Motor neuron (in vitro differentiated cells): Measurements from ENCODE around the gene PLCD3. TPM values are rescaled to one million over a fixed set of nuclear protein-coding genes. Genes with fewer than 3 reads are reported as not detected.

ENCODE experiments used
- ATAC-seq, 8 experiments: fragments of 200-7000 bp; cut with Tn5 transposase; replicated peaks in 6 of 8; 2 replicates each; pipeline ENCODE4 v1.8.0; 2021; ENCODE audit warnings: mild to moderate bottlenecking in 8 of 8, moderate library complexity in 8 of 8
- H3K27ac ChIP-seq, 2 donors: fragments of 250-450 bp; sonication (Bioruptor Pico); 2 replicates each; pipeline ENCODE4 v1.9.0; 2021; ENCODE audit warnings: antibody characterized with exemption in 2 of 2, mild to moderate bottlenecking in 2 of 2, moderate library complexity in 1 of 2
- H3K4me1 ChIP-seq, 2 donors: fragments of 250-450 bp; sonication (Bioruptor Pico); replicated peaks in 1 of 2; 2 replicates each; pipeline ENCODE4 v1.6.1; 2021; ENCODE audit warnings: antibody characterized with exemption in 2 of 2, mild to moderate bottlenecking in 2 of 2, moderate library complexity in 1 of 2
- H3K4me3 ChIP-seq, 5 donors: fragments of 250-450 bp; sonication (Bioruptor Pico); 2 replicates each; pipeline ENCODE4 v1.9.0; 2021; ENCODE audit warnings: antibody characterized with exemption in 5 of 5, mild to moderate bottlenecking in 5 of 5, moderate library complexity in 4 of 5
- WGBS, 10 experiments: fragments of 450-650 bp; shearing (Covaris generic); methylation state at CpG; one replicate each; pipeline ENCODE4 v1.0.0; 2022; 5-methylcytosine and 5-hydroxymethylcytosine counted together
- in situ Hi-C, 9 experiments: fragments of 400-800 bp; cut with MboI; loops; one replicate each; pipeline ENCODE4 v1.15.0; 2021; ENCODE audit warnings: low sequenced_read_pairs in 9 of 9, low pct_unique_long_range_greater_than_20kb in 2 of 9; ENCODE audit not compliant: unreplicated experiment in 9 of 9
- total RNA-seq, 8 experiments: library from RNA; unstranded; fragments of 300-600 nt; gene quantifications; 2 replicates each; pipeline versions ENCODE4 v1.2.3 to v1.2.4, GENCODE V29; 2022

Gene PLCD3
- total RNA-seq, 8 experiments from 2014 or later: 2.0 to 40.1 (median 10.0) TPM

DNA sequence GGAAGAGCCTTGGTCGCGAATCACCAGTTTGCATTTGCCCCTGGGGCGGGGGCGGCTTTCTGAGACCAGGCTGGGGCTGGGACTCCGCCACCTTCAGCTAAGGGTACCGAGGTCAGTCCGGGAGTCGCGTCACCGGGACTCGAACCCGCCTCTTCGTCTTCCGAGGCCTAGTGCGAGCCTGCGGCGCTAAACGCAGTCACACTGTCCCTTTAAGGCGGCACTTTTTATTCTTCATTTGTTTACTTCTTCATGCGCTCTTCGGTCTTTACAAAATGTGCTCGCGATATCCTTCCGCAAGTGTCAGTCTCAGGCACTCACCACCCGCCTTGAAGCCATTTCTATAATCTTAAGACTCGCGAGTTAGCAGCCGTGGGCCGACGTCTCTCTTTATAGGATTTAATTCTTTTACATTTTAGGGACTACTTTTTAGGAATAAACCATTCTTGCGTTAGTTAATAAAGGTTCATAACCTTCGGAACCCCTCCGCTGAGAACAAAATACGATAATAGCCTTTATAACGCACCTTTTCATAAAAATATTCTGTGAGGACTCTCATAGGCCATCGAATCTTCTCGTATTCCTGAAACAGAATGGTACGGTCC lies 15.4 kb upstream of the PLCD3 start:
- Histone ChIP-seq H3K27ac (peak overlapping the region; percentile 97 to 99), H3K4me3 (peak overlapping the region; percentile 48 to 61 (median 57)), H3K4me1 (peaks cover 11 to 20% of the 10 kb centered on the region in 2 donors)
- 0 to 3% (median 1%) methylated on average over 5 to 23 of the region's 38 CpGs for WGBS, 10 experiments
- in situ Hi-C loops: no loop called here
- ATAC-seq: peak; percentile 15 to 43 (median 27)

DNA sequence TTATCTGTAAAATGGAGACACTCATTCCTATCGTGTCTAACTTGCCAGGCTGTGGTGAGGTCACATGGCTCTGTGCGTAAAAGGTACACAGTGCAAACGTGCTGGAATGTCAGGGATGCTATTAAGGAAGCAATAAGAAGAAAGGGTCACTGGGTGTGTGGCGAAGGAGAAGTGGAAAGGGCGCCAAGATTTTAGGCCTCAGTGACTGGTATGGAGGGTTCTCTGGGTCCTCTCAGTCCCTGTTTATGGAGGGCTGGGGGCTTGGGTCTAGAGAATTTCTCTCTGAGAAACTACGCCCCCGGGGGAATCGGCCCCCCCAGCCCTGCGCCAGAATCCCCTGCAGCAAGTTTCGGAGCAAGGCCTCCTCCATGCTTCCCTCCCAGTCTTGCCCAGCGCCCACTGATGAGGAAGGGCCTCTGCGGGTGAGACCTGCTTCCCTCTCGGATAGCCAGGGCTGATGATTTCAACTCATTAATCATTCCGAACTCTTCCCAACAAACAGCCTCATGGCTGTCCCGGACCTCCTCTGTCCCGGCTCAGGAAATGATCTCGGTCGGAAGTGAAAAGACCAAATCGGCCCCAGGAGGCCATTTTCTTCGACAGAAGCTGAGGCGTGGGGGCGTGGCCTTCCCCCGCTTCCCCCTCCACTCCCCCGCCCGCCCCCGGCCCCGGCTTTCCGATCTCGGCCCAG lies 14.7 kb upstream of the PLCD3 start:
- in situ Hi-C loops: no loop called here
- peak overlapping the region; percentile 97 to 99 for H3K27ac ChIP-seq
- peak overlapping the region; percentile 48 to 61 (median 57) for H3K4me3 ChIP-seq
- ATAC-seq: peak in 6 of 8 experiments; percentile 1 to 12 (median 2)
- H3K4me1 ChIP-seq: peaks cover 11 to 20% of the 10 kb centered on the region in 2 donors
- 0 to 83% (median 63%) methylated on average over 1 to 3 of the region's 29 CpGs; no CpG with 5 or more reads in 2 of the 10 experiments for WGBS, 10 experiments

DNA sequence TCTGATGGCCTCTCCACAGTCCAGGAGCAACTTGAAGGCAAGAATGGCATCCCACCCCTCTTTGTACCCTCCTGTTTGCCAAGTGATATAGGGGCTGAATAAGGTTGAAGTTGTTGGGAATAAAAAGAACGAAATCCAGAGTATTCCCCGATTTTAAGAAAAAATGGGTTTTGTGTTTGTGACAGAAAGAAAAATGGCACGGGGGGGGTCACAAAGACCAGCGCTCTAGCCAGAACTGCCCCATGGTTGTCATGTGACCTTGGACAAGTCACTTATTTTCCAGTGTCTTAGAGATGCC lies 14.2 kb upstream of the PLCD3 start:
- peak overlapping the region; percentile 97 to 99 for H3K27ac ChIP-seq
- H3K4me1 ChIP-seq: peaks cover 8 to 18% of the 10 kb centered on the region in 2 donors
- peak overlapping the region in 3 of 5 donors; percentile 49 to 57 (median 57) for H3K4me3 ChIP-seq
- no peak for ATAC-seq
- WGBS, 10 experiments: 60 to 92% (median 82%) methylated on average over 1 to 4 of the region's 4 CpGs; no CpG with 5 or more reads in 2 of the 10 experiments
- in situ Hi-C loops: no loop called here

DNA sequence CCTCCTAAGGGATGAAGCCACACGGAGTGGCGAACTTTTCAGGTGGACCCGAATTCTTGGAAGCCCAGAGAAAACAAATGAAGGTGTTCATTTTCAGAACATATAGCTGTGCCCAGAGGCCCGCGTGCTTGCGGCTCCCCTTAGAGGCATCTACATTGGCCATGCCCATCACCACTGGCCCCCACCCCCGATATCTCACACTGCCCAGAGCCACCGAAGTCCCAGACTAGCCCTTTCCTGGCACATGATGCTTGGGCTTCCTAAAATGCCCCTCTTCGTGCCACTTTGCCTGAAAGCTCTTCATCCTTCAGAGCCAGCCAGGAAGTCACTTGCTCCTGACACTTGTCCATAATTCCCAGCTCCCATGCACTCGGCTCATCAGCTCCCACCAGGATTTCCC lies 13.9 kb upstream of the PLCD3 start:
- peaks cover 6 to 18% of the 10 kb centered on the region in 2 donors for H3K4me1 ChIP-seq
- in situ Hi-C loops: no loop called here
- ATAC-seq: no peak
- H3K27ac ChIP-seq: no peak overlapping the region
- no peak overlapping the region for H3K4me3 ChIP-seq
- 84 to 100% (median 97%) methylated on average over 1 to 9 of the region's 10 CpGs for WGBS, 10 experiments

DNA sequence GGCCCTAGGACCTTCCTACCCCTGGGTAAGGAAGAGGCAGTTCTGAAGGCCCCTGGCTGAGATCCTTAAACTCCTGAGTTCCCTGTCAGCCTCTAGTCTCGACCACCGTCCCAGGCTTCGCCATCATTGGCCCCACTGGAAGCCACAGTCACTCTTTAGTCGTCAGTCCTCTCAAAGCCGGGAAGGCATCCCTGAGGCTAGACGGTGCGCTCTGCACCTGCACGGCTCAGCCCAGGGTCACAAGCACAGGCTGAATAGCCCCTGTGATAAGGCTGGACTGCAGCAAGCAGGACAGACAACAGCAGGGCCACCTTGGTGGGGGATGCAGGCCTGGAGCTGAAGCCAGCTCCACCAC lies 12.7 kb upstream of the PLCD3 start:
- no peak overlapping the region for H3K4me3 ChIP-seq
- WGBS, 10 experiments: 47 to 100% (median 100%) methylated on average over 1 to 4 of the region's 8 CpGs; no CpG with 5 or more reads in 5 of the 10 experiments
- H3K4me1 ChIP-seq: peaks cover 6 to 18% of the 10 kb centered on the region in 2 donors
- H3K27ac ChIP-seq: no peak overlapping the region
- in situ Hi-C loops: no loop called here
- ATAC-seq: no peak

DNA sequence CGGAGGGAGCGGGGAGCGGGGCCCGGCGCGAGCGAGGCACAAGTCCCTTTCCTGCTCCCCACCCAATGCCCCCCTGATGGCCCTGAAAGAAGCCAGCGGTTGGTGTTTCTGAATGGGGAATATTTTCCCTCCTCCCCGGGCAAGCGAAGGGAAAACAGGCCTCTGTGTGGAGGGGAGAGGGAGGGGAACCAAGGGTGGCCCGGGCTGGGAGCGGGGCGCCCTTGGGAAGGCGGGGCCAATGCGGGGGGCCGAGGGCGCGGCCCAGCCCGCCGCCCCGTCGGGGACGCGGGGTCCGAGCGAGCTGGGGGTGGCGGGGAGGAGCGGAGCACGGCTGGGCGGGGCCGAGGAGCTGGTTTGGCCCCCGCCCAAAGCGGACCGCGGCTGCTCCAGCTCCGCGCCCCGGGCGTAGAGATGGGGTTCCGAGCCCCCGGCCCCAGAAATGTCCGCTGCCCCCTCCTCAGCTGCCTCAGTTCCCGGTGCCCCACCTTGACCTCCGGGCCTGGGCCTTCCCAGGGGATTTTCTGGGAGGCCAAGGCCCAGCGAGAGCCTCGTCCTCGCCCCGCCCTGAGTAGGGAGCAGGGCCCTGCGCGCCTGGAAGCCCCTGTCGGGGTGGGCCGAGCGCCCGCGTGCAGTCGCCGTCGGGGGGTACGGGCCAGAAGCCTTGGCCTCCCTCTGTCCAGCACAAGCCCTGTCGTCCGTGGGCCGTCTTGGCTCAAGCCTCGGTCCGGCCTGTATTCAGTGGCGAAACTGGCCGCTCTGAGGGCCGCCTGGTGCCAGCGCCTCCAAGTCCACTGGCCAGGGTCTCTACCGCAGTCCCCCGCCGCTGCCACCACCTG lies 12.1 kb upstream of the PLCD3 start:
- in situ Hi-C loops: no loop called here
- WGBS, 10 experiments: 30 to 100% (median 55%) methylated on average over 1 to 8 of the region's 71 CpGs; no CpG with 5 or more reads in 7 of the 10 experiments
- ATAC-seq: peak in 3 of 8 experiments; percentile 1 to 2 (median 2)
- no peak overlapping the region for H3K4me3 ChIP-seq
- H3K27ac ChIP-seq: peak overlapping the region in 1 of 2 donors; percentile 59
- H3K4me1 ChIP-seq: peaks cover 6 to 18% of the 10 kb centered on the region in 2 donors

DNA sequence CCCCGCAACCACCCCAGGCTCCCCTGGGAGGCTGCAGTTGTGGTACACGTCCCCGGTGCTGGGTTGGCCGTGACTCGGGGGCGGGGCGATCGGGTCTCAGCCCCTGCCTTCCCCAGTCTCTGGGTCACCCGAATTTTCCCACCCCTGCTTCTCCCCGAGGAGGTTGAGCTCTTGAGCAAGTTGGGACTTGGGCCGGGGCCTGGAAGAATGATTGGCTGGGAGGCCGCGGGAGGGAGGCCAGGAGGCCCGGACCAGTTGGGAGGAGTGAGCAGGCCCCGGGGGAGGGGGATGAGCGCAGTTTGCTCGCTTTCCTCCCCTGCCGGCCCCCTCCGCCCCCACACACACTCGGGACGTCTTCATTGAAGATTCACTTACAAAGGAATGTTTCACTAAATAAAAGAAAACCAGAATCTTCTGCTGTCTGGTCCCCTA lies 11.5 kb upstream of the PLCD3 start:
- Histone ChIP-seq H3K4me3 (no peak overlapping the region), H3K27ac (peak overlapping the region in 1 of 2 donors; percentile 59), H3K4me1 (peaks cover 6 to 18% of the 10 kb centered on the region in 2 donors)
- ATAC-seq: peak in 2 of 8 experiments; percentile 8 to 12
- in situ Hi-C loops: no loop called here
- WGBS, 10 experiments: 20 to 23% methylated on average over 2 to 8 of the region's 21 CpGs; no CpG with 5 or more reads in 8 of the 10 experiments

DNA sequence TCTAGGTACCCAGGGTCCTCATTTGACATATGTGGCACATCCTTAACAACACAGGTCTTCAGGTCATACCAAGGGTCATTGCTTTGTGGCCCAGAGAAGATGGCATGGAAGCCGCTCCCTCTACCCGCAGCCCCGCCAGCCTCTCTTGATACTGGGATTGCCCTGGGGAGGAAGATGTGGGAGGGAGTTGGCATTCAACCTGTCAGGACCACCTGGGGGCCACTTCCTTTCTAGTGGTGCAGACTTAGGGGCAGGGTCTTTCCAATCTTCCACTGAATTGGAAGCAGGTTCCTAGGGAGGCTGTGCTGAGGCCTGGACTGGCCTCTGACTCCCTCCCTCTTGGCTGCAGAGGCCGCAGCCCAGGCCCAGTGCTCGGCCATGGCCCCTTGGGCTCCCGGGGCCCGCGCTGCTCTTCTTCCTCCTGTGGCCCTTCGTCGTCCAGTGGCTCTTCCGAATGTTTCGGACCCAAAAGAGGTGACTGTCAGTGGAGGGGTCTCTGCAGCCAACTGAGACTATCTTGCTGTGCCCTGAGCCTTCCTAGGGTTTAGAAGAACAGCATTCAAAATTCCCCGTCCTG lies 10.9 kb upstream of the PLCD3 start:
- Histone ChIP-seq H3K4me3 (no peak overlapping the region), H3K4me1 (peaks cover 6 to 18% of the 10 kb centered on the region in 2 donors), H3K27ac (no peak overlapping the region)
- in situ Hi-C loops: no loop called here
- WGBS, 10 experiments: 76 to 78% methylated on average over 3 to 7 of the region's 13 CpGs; no CpG with 5 or more reads in 8 of the 10 experiments
- no peak for ATAC-seq

DNA sequence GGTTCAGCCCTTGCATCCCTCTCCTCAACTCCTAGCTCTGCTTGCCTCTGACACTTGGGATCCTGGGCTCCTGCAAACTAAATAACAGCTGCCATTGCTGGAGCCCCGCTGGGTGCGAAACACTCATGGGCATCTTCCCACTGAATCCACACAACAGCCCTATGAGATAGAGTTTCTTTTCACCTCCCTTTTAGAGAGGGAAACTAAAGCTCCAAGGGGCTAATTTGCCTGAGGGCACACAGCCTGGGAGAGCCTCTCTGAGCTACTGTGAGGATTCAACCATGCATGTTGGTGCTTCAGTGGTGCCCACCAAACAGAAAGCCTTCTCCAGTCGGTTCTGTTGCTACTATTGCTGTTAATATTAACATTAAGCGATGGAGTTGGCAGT lies 7.2 kb upstream of the PLCD3 start:
- in situ Hi-C loops: no loop called here
- 40 to 100% (median 78%) methylated on average over 1 to 3 of the region's 4 CpGs; no CpG with 5 or more reads in 2 of the 10 experiments for WGBS, 10 experiments
- Histone ChIP-seq H3K4me3 (no peak overlapping the region), H3K4me1 (peaks cover 0 to 19% of the 10 kb centered on the region in 2 donors), H3K27ac (no peak overlapping the region)
- no peak for ATAC-seq

DNA sequence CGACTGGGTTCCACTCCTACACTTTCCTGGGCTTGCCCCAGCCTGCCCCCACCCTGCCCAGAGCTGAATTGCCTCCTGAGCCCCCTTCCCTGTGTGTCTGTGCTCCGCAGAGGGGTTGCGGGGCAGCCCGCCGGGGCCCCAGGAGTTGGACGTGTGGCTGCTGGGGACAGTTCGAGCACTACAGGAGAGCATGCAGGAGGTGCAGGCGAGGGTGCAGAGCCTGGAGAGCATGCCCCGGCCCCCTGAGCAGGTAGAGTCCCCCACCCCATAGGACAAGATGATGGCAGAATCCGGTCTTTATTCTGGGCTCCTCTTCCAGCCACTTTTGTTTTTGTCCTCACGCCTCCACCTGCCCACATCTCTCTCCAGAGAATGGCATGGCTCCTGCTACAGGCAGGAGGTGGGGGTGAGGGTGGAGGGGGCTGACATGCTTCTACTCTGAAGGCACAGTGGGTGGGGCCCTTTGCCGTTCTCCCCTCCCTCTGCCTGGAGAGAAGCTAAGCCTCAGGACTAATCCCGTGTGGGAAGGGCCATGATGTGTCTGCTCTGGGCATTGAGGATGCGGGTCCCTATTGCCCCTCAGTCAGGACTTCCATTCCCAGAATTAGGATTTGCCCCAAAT lies 6.7 kb upstream of the PLCD3 start:
- H3K4me1 ChIP-seq: peaks cover 0 to 14% of the 10 kb centered on the region in 2 donors
- H3K27ac ChIP-seq: no peak overlapping the region
- no peak for ATAC-seq
- in situ Hi-C loops: no loop called here
- no peak overlapping the region for H3K4me3 ChIP-seq
- 0 to 80% (median 50%) methylated on average over 1 of the region's 14 CpGs; no CpG with 5 or more reads in 7 of the 10 experiments for WGBS, 10 experiments

DNA sequence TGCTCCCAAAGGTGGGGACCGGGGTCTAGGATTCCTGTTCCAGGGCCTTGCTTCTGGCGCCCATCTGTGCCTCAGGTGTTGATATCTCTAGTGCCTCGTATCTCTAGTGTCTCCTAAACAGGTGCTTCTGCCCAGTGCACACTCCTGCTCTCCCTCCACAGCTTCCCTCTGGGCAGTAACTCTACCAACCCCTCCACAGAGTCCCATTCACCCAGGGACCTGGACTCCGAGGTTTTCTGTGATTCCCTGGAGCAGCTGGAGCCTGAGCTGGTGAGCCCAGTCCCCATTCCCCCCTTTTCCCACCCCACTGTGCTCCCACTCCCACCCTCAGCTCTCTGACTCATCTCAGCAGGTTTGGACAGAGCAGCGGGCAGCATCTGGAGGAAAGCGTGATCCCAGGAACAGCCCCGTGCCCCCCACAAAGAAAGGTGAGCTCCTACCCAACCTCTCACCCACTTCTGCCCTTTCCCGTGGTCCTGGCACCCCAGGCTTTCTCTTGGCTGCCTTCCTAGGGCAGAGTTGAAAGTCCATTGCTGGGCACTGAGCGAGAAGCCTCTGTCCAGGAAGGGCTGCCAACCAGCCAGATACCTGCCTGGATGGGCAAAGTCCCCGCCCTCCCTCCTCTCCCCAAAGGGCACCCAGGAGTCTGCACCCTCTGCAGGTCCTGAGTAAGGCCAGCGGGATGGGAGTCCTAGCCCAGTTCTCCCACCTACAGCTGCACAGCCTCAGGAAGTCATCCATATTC lies 5.4 kb upstream of the PLCD3 start:
- in situ Hi-C loops: no loop called here
- WGBS, 10 experiments: 58 to 100% (median 86%) methylated on average over 1 to 2 of the region's 11 CpGs; no CpG with 5 or more reads in 7 of the 10 experiments
- Histone ChIP-seq H3K27ac (no peak overlapping the region), H3K4me1 (peaks cover 0 to 7% of the 10 kb centered on the region in 2 donors), H3K4me3 (no peak overlapping the region)
- ATAC-seq: no peak
